Adipose tissue (tissue), 3 donors: ENCODE results near the gene OPCML. TPM values are rescaled to one million over a fixed set of nuclear protein-coding genes. Genes with fewer than 3 reads are reported as not detected.

Source experiments
- H3K27ac ChIP-seq: one replicate; pipeline ENCODE4 v1.5.1; 2013; ENCODE audit warnings: low read depth, low read length
- WGBS, 3 donors: extraction: QIAGEN DNeasy Blood & Tissue Kit; methylation state at CpG; one replicate each; pipeline ENCODE4 v1.1.7; 2013; 5-methylcytosine and 5-hydroxymethylcytosine counted together
- polyA plus RNA-seq, 3 donors: library from polyadenylated mRNA; stranded (reverse); fragments of 200-250 nt; gene quantifications; one replicate each; pipeline ENCODE4 v1.2.3, GENCODE V29; 2013
- donor health status: healthy with polysubstance abuse.
- donor health status: Bipolar disorder and iron deficiency.
- donor health status: healthy.

Gene OPCML
- polyA plus RNA-seq, 3 donors: 0.01 to 0.04 TPM; not detected in 1

DNA sequence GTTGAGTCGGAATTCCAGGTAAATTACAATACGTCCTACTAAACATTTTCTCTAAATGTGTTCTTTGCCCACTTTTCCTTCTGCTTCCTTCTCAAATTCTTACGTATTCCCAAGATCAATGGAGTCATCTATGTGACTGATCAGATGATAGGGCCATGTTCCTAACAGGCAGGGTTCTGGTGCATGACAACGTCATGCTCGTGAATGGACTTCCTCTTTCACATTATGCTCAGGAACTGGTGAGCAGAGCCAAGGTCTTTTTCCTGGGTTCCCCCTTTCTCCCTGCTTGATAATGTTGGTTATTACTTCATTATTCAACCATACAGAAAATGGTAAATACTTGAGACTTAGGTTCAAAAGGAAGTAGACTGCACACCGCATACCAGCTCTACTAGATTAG, 789.4 kb downstream of the OPCML start:
- WGBS, 3 donors: 68 to 72% (median 71%) methylated on average over 6 of the region's 6 CpGs

DNA sequence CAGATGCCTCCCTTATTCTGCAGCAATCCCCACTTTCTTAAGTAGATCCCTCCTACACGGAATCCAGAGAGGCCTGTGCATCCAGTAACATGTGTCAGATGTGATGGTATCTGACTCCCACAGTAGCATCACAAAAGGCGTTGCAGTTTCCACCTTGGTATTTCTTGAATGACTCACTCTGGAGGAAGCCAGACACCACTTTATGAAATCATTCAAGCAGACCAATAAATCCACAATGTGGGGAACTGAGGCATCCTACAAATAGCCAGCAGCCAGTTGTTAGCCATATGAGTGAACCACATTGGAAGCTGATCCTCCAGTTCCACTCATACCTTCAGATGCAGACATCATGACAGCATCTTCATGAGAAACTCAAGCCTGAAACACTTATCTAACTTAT, 798.1 kb downstream of the OPCML start:
- WGBS, 3 donors: 64 to 68% (median 68%) methylated on average over 2 of the region's 2 CpGs
- no peak overlapping the region for H3K27ac ChIP-seq

More for the DNA sequence above, 789.4 kb downstream of the OPCML start:
- H3K27ac ChIP-seq: no peak overlapping the region

DNA sequence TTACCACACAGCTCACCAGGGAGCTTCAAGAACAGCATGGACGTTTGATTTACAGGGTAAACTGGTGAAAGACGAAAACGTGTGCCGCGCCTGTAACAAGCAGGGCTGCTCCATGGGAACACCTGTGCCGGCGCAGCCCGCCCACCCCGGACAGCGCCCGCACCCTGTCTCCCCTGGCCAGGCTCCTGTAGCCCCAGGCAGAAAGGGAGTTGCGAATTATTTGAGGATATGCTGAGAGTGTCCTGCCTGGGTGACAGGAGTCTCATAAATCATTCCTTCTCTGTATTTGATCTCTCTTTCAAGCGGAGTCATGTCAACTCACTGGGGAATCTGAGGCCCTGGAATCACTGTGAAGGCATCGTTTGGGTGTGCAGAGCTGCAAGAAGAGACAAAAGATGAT, 804.3 kb downstream of the OPCML start:
- no peak overlapping the region for H3K27ac ChIP-seq
- 71 to 83% (median 82%) methylated on average over 14 of the region's 14 CpGs for WGBS, 3 donors

DNA sequence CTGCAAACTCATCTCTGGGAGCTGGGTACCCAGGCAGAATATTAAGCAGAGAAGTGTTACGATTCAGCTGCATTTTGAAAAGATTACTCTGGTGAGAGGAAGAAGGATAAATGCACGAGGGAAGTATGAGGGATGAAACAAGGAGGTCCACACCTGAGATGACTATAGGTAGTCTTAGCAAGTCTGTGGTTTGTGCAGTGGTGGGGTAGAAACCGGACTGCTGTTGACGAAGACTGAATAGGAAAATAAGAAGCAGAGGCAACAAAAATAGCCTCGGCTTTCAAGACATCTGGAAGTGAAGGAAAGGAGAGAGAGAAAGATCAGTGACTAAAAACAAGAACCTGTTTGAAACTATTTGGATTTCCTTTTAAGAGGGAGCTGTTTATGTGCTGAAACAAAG, 810.8 kb downstream of the OPCML start:
- 60 to 79% (median 75%) methylated on average over 5 of the region's 5 CpGs for WGBS, 3 donors
- no peak overlapping the region for H3K27ac ChIP-seq

DNA sequence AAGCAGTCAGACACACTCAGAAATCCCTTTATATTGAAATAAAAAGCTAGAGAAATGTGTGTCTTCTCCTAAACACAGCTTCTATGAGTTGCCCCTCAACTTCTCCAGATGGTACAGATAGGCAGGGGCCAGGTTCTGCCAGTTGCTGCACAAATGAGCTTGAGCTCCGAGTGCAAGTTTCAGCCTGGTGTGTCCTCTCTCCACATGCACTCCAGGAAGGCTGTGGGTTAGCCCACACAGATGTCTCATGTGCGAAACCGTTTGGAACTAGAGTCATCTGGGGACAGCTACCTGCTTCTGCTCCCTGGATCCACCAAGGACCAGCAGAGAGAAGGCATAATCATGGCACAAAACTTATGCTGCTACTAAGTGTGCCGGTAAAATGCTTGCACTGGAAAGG, 812.6 kb downstream of the OPCML start:
- no peak overlapping the region for H3K27ac ChIP-seq
- 64 to 71% (median 65%) methylated on average over 4 of the region's 4 CpGs for WGBS, 3 donors

DNA sequence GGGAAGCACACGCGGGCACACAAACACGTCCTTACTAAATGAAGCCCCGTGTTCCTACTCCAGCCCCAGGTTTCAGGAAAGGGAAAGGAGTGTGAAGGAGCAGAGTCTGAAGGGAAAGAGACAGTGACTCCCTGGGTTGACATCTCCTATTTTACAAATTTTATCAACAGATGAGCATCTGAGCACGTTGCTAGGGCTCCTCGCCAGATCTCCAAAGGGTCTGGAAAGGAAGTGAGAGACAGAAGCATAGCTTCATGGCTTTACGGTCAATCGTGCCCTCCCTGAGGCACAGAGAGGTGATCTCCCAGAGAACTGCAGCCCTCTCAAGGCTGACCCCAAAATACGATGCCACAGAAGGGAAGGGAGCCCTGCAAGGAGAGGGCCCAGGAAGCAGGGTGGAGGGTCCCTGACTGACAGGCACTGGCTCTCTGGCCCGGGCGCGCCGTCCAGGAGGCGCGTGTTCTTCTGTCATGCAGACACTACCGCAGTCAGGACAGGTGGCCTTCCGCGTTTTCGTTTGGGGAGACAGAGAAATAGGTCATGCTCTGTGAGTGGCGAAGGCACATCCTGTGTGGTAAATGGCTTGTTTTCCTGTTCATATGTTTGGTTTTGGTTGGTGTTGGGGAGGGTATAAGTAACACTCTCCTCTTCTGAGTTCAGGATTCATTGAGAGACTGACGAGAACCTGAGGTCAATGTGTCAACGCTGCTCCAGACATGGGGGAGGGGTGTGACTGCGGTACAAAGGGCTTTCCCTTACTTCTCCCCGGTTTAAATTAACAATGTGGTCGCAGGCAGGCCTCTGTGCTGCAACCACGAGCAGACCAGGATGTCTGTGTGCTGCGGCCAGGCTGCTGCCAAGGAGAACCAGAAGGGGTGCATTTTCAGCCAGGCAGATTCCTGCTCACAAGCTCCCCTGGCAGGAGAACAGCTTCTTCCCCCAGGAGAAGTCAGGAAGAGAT, 813.3 kb downstream of the OPCML start:
- WGBS, 3 donors: 46 to 63% (median 53%) methylated on average over 27 of the region's 27 CpGs
- H3K27ac ChIP-seq: no peak overlapping the region

DNA sequence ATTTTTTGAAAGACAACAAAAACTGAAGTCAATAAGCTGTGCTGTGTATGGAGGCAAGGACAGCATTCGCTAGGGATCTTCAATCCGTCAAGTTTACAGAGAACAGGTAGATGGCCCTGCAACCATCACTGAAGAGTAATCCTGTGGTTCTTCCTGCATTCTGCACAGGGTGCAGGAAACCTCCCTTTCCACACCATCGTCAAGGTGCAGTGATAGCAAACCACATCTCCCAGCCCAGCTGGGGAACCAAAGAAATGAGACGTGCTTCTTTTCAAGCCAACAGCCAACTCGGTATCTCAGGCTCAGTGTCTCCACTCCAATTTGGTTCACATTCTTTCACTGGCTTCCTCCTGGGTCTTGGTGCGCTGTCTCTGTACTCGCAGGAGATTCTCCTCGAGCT, 814.5 kb downstream of the OPCML start:
- no peak overlapping the region for H3K27ac ChIP-seq
- WGBS, 3 donors: 77 to 80% (median 77%) methylated on average over 8 of the region's 8 CpGs

DNA sequence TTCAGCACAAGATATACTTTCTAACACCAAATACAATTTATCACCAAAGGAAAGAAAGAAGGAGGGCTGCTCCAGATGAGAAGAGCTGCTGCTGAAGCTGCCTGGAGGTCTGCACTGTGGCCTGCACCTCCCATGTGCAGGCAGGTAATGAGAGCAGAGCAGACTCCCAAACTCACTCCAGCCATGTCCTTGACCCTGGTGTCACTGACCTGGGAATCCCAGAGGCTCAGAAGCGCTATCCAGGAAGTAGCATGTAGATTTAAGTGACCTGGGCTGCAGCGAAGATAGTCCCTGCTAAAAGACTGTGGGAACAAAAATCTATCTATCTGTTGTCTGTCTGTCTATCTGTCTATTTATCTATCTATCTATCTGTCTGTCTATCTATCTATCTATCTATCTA, 816.3 kb downstream of the OPCML start:
- H3K27ac ChIP-seq: no peak overlapping the region
- 52 to 80% (median 69%) methylated on average over 2 of the region's 2 CpGs for WGBS, 3 donors

DNA sequence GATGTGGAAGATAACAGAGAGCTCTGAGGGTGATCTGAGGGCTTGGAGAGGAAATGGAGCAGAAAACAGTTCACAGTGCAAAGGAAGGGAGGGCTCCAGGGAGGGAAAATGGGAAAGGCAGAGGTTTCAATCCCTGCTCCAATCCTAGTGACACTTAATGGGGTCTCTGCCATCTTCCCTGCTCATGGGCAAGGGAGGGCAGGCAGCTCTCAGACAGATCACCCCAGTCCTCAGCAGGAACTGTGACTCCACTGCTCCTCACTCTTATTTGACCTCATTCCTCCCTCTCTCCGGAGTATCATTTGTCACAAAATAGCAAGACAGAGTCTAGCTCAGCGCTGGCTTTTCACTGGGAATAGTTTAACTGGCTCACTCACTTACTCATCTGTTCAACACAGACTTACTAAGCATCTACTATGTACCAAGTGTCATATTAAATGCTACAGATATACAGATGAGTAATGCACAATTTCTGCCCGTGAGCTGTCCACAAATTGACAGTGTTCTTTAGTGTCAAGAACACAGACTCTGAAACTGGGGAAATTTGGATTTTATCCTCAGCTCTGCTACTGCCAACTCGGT, 817.4 kb downstream of the OPCML start:
- WGBS, 3 donors: 69 to 79% (median 79%) methylated on average over 4 of the region's 4 CpGs
- no peak overlapping the region for H3K27ac ChIP-seq

DNA sequence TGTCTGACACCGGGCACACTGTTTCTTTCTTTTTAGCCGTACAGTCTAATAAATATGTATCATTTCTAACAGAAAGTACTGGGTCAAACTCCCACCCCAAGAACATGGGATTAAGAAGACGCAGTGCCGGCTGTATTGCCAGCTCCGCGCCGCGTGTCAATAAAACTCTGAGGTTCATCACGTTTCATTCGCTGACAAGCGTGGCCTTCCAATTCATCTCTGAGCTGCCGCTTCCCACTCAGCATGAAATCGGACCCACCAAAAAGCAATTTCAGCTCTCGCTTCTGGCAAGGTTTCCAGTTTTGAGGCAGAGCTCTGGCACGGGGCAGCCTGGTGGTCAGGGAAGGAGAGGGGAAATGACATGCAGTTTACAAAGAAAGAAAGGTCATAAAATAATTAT, 819.8 kb downstream of the OPCML start:
- WGBS, 3 donors: 60 to 75% (median 61%) methylated on average over 15 of the region's 15 CpGs
- no peak overlapping the region for H3K27ac ChIP-seq

DNA sequence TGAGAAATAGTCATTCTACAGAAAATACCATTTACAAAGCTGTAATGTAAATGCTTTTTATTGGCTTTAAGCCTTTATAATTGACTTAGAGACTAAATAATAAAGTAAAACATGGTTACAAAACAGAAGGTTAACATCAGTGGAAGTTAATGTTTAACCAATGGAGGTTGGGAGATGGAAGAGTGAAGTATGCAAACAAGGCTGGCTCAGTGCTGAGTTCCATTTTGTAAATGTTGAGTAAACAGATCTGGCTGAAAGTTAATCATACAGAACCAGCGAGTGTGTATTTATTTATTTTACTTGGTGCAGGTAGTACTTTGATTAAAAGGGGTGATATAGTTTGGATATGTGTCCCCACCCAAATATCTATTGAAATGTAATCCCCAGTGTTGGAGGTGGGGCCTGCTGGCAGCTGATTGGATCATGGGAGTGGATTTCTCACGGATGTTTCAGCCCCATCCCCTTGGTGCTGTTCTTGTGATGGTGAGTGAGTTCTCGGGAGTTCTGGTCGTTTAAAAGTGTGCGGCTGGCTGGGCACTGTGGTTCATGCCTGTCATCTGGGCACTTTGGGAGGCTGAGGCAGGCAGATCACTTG, 827.4 kb downstream of the OPCML start:
- H3K27ac ChIP-seq: no peak overlapping the region
- 48 to 76% (median 70%) methylated on average over 5 of the region's 5 CpGs for WGBS, 3 donors

DNA sequence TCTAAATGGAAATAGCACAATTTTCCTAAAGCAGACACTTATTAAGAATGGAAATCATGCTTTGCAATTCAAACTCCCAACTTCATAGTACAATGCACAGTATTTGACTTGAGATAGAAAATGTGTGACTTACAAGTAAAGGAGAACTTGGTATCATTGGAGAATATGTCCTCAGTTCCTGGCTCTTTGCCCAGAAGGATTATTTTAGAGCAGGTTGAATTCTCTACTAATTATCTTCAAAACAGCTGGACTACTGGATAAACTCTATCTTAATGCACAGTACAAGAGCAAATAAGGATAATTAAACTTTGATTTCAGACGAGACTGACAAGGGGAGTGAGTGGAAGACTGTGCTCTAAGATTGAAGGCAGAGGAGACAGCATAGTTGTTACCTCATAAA, 839.4 kb downstream of the OPCML start:
- no peak overlapping the region for H3K27ac ChIP-seq
- 13 to 65% (median 54%) methylated on average over 1 of the region's 1 CpG for WGBS, 3 donors

DNA sequence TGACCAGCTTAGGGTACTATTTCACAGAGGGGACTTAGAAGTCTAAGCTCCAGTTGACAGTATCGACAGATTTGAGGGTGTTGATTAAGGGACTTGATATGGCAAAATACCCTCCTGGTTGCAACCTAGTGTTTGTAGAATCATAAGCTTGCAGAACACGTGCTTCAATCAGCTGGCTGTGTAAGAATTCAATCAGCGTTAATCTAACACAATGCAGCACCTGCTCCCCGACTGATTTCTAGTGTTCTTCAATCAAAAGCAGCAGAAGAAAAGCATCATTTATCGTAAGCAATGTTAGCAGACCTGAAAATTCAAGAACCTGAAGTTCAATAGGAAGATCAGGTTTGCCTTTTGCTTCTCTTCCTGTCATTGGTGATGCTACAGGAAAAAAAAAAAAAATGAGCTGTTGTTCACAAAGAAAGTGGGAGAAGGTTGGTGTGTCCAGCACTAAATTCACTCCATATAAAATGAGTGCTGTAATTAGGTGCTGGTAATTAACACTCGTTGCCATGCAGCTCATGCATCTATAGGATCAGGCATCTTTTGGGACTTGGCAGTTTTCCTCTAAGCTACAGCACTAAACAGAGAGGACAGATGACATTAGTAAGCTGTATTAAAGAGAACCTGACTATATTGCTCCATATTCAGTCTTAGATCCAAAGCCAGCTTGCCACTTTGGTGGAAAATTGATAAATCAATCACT, 840.3 kb downstream of the OPCML start:
- no peak overlapping the region for H3K27ac ChIP-seq
- 61 to 84% (median 80%) methylated on average over 6 of the region's 6 CpGs for WGBS, 3 donors

DNA sequence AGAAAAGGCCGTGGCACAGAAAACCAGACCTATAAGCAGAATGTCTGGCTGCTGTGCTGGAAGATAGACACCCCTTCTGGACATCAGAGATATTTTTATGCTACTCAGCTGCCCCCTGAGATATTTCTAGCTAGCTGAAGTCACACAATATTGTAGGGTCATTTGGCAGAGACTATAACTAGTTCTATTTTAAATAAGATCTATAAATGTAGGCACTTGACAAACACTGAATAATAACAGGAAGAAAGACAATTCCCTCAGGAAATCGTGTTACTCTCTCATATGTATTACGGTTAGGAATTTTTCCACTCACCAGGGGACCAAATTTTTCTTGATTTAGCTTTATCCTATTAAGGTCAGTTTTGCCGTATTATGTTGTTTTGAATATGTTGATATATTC, 845.4 kb downstream of the OPCML start:
- WGBS, 3 donors: 48 to 55% (median 52%) methylated on average over 4 of the region's 4 CpGs
- H3K27ac ChIP-seq: no peak overlapping the region

DNA sequence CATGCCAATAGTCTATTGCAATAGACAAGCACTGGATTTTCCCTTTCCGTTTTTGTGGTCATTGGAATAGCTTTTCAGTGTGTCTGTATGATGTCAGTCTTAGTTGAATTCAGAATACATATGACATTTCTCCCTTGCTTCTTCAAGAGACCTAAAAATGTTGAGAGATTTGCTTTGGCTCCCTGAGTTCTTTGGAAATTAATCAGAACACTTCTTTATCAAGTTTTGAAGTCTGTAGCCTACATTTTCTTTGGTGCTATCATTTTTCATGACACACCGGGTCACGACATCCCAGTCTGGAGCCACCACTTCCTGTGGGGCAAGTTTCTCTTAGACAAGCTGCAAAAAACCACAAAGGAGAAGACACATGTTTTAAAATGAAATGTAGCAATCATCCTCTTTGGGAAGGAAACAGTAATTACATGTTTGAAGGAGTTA, 847.1 kb downstream of the OPCML start:
- WGBS, 3 donors: 31 to 51% (median 34%) methylated on average over 3 of the region's 3 CpGs
- no peak overlapping the region for H3K27ac ChIP-seq

DNA sequence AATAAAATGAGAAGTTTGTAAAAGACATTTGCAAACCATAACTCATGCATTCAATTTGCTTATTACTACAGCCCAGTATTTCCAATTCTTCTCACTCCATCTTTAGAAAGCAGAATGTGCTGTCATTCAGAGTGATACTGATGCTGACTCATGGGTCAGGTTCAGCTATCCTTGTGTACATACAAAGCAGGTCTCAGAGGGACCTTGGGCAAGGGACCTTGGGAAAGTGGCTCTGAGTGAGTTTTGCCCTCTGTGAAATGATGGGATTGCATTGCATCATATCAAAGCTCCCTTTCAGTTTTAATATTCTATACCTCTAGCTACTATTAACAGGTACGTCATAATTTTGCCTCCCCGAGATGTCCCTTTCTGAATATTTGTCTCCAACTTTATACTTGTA, 848.7 kb downstream of the OPCML start:
- 66 to 93% (median 88%) methylated on average over 2 of the region's 2 CpGs for WGBS, 3 donors
- H3K27ac ChIP-seq: no peak overlapping the region

DNA sequence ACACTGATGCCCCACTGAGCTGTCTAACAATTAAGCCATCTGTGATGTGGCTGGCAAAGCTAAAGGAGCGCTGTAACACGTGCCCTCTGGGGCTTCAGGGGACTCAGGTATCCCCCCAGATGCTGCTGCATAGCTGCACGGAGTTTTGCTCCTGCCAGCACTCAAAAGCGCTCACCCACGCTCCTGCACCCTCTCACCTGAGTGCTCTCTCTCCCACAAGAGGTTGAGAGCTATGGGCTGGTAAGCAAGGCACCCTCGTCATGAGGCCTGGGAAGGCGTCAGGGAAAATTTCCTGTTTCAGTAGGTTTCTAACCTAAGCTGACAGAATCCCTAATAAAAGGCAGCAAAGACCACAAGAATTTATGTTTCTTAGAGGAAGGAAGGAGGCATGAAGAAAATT, 850.3 kb downstream of the OPCML start:
- no peak overlapping the region for H3K27ac ChIP-seq
- 70 to 81% (median 77%) methylated on average over 7 of the region's 7 CpGs for WGBS, 3 donors

DNA sequence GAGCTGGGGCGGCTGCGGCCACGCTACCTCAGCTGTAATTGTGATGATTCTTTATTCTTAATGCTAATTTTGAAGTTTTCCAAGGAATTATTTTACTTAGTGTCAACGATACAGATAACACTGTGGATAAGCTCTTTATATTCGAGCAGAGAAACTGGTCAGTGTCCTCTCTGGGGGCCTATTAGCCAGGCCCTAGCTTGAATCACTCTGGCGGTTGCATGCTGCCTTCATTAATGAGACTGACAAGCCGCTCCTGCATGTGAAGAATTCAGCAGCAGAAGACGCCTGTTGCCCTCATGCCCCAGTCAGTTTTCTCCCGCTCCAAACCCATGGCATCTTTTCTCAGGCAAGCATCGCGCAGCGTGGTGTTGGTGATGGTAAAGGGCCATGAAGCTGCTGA, 851.7 kb downstream of the OPCML start:
- WGBS, 3 donors: 84 to 92% (median 91%) methylated on average over 12 of the region's 12 CpGs

DNA sequence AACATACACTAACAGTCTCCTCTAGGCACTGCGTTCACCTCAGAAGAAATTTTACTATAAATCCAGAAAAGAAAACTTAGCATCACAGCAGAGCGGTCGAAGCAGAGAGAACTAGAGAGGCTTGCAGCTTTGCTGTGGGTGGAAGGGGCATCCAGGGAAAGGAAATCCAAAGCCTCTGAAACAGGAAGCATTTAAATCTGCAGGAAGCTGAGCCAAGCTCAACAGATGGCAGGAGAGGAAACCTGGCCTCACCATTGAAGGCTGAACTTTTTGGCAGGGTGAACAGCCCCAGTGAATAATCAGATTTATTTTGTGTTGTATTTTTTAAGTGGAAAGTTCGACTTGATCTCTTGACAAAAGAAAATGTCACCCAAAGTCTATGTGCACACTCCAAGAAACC, 858.1 kb downstream of the OPCML start:
- no peak overlapping the region for H3K27ac ChIP-seq
- 37 to 49% (median 40%) methylated on average over 4 of the region's 4 CpGs for WGBS, 3 donors

More for the DNA sequence above, 851.7 kb downstream of the OPCML start:
- no peak overlapping the region for H3K27ac ChIP-seq
